Transverse colon (tissue), 4 donors: ENCODE data around the gene DTD1. TPM values are rescaled to one million over a fixed set of nuclear protein-coding genes. Genes with fewer than 3 reads are reported as not detected.

Experiments
- DNase-seq: peaks from one replicate; pipeline ENCODE4 v3.0.0-alpha.2; 2019
- H3K27ac ChIP-seq, 4 donors: fragments of 200-600 bp; sonication (generic); 2 replicates each; pipeline ENCODE4 v1.5.1; 2016 to 2018; ENCODE audit warnings: inconsistent platforms in 4 of 4
- H3K27me3 ChIP-seq: fragments of 200-600 bp; sonication (generic); 2 replicates; pipeline ENCODE4 v1.5.1; 2017; ENCODE audit warnings: inconsistent platforms
- H3K36me3 ChIP-seq, 4 donors: fragments of 200-600 bp; sonication (generic); 2 replicates each; pipeline ENCODE4 v1.5.1; 2017 to 2019; ENCODE audit warnings: inconsistent platforms in 4 of 4
- H3K4me1 ChIP-seq, 4 donors: fragments of 200-600 bp; sonication (generic); 2 replicates each; pipeline ENCODE4 v1.5.1; 2017 to 2020; ENCODE audit warnings: inconsistent platforms in 4 of 4
- H3K4me3 ChIP-seq, 4 donors: fragments of 200-600 bp; sonication (generic); 1 replicate in 1 of 4; 2 replicates in 3 of 4; pipeline versions ENCODE4 v1.5.1 to v1.6.1; 2017 to 2019; ENCODE audit warnings: inconsistent platforms in 4 of 4
- H3K9me3 ChIP-seq, 2 donors: fragments of 200-600 bp; sonication (generic); 2 replicates each; pipeline ENCODE4 v1.5.1; 2017 to 2019; ENCODE audit warnings: inconsistent platforms in 2 of 2
- CTCF ChIP-seq, 5 experiments: fragments of 200-600 bp in 3 of 5; fragments of 450-650 bp in 2 of 5; sonication (generic) in 3 of 5; IDR thresholded peaks; 1 replicate in 2 of 5; 2 replicates in 3 of 5; pipeline ENCODE4 v1.5.1; 2016 to 2017; ENCODE audit warnings: antibody characterized with exemption in 5 of 5, inconsistent platforms in 3 of 5, mild to moderate bottlenecking in 2 of 5, moderate library complexity in 1 of 5
- EP300 ChIP-seq: sonication (generic); formaldehyde crosslinking; IDR thresholded peaks from one replicate; pipeline ENCODE4 v1.6.1; 2017; ENCODE audit warnings: antibody characterized with exemption, low read depth
- POLR2A ChIP-seq: fragments of 450-650 bp; IDR thresholded peaks from one replicate; pipeline ENCODE4 v1.6.1; 2016; ENCODE audit warnings: antibody characterized with exemption, mild to moderate bottlenecking, moderate library complexity
- POLR2AphosphoS5 ChIP-seq, 3 donors: sonication (generic); formaldehyde crosslinking; IDR thresholded peaks; one replicate each; pipeline ENCODE4 v1.6.1; 2016; ENCODE audit warnings: antibody characterized with exemption in 3 of 3
- WGBS, 2 donors: methylation state at CpG; one replicate each; pipeline ENCODE4 v1.1.5; 2018; ENCODE audit warnings: low coverage in 1 of 2; 5-methylcytosine and 5-hydroxymethylcytosine counted together
- in situ Hi-C, 4 donors: fragments of 200-750 bp; cut with MboI; loops; one replicate each; pipeline versions ENCODE4 v1.15.0 to v1.15.1; 2017; ENCODE audit warnings: low sequenced_read_pairs in 3 of 4, low pct_ligation_motif_present in 1 of 4, low pct_unique_long_range_greater_than_20kb in 1 of 4
- intact Hi-C: fragments of 100-400 bp; cut with DNase I; formaldehyde crosslinking; loops from one replicate; pipeline ENCODE4 v1.15.1; 2023; ENCODE audit warnings: low total_unique reads
- total RNA-seq, 4 donors: library from RNA; depleted of rRNA; stranded (reverse); fragments of >200 nt; gene quantifications; one replicate each; pipeline ENCODE4 v1.1.0, GENCODE V29; 2016

The DTD1 gene
- total RNA-seq, 4 donors from 2014 or later, result 3.7 to 17.6 (median 9.8) TPM

DNA sequence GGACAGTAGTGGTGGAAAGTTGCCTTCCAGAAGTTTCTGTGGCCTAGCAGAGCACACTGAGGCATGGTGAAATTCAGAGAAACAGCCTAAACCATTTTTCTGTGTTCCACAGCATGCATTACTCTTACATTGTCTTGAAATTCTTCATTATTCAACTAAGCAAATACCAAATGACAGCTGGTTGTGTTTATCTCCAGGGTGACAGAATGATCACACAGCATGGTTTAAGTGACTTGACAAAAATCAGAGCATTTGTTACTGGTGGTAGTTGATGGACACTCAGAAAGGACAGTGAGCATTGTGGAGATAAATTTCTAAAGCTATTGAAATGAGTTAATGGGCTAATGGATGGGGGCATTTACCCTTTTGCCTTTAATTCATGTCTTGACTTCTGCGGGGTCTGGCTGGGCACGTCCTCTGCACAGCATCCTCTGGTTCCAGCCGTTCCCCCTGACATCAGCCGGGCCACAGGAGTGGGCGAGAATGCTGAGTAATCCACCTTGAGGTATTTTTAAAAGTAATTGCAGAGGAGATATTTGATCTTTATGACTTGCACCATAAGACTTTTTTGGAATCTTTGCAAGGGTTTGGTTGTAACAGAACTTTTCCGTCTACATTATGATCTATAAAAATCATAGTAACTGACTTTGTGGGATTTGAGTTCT, 146.8 kb downstream of the DTD1 start:
- WGBS, 2 donors, result 88 to 94% methylated on average over 5 to 6 of the region's 6 CpGs
- no peak for DNase-seq
- Histone ChIP-seq H3K27me3 (no peaks in the 10 kb centered on the region), H3K4me3 (no peak overlapping the region), H3K27ac (no peak overlapping the region), H3K9me3 (no peaks in the 10 kb centered on the region), H3K36me3 (no peaks in the 10 kb centered on the region), H3K4me1 (peaks cover 0 to 7% (median 3%) of the 10 kb centered on the region in 4 donors)
- no peak for TF ChIP-seq POLR2AphosphoS5 (IDR thresholded peaks at IDR 0.05)
- TF ChIP-seq POLR2A, result no peak
- no peak for TF ChIP-seq CTCF (IDR thresholded peaks at IDR 0.05)
- no peak for TF ChIP-seq EP300
- intact Hi-C loops (no loop called here), in situ Hi-C loops (no loop called here)

GRCh38 chr20:18737140-18737539, 149.3 kb downstream of the DTD1 start:
- Histone ChIP-seq H3K4me1 (peaks cover 0 to 9% (median 4%) of the 10 kb centered on the region in 4 donors), H3K27ac (peak overlapping the region in 1 of 4 donors; percentile 73), H3K9me3 (no peaks in the 10 kb centered on the region), H3K36me3 (no peaks in the 10 kb centered on the region), H3K27me3 (no peaks in the 10 kb centered on the region), H3K4me3 (no peak overlapping the region)
- intact Hi-C loops (no loop called here), in situ Hi-C loops (no loop called here)
- WGBS, 2 donors, result 95 to 100% methylated on average over 2 to 4 of the region's 4 CpGs
- no peak for DNase-seq
- TF ChIP-seq CTCF (IDR thresholded peaks at IDR 0.05) (no peak), POLR2A (no peak), EP300 (no peak), POLR2AphosphoS5 (IDR thresholded peaks at IDR 0.05) (no peak)

DNA sequence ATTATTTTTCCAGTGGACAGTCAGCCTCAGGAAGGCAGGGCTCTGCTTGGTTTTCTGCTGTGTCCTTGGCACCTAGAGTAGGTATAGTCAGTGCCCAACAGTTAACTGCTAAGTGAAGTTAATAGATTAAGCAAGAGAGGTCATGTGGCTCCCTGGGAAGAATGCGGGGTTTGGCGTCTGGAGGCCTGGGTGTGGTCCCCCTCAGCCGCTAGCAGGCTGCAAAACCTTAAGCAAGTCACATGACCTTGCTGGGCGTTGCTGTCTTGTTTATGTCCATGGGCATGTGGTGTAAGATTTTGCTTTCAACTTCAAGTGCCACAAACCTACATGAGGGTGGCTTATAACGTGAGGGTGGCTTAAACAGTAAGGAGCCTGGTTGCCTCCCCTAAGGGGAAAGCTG, 150.2 kb downstream of the DTD1 start:
- WGBS, 2 donors, result 72% methylated on average over 5 of the region's 5 CpGs; no CpG with 5 or more reads in 1 of the 2 donors
- Histone ChIP-seq H3K4me3 (no peak overlapping the region), H3K36me3 (no peaks in the 10 kb centered on the region), H3K9me3 (no peaks in the 10 kb centered on the region), H3K27ac (peak overlapping the region; percentile 59 to 73 (median 66)), H3K27me3 (no peaks in the 10 kb centered on the region), H3K4me1 (peaks cover 0 to 9% (median 4%) of the 10 kb centered on the region in 4 donors)
- intact Hi-C loops, result no loop called here
- in situ Hi-C loops, result no loop called here
- TF ChIP-seq POLR2A (no peak), POLR2AphosphoS5 (IDR thresholded peaks at IDR 0.05) (no peak), CTCF (IDR thresholded peaks at IDR 0.05) (no peak), EP300 (no peak)
- DNase-seq, result no peak

DNA sequence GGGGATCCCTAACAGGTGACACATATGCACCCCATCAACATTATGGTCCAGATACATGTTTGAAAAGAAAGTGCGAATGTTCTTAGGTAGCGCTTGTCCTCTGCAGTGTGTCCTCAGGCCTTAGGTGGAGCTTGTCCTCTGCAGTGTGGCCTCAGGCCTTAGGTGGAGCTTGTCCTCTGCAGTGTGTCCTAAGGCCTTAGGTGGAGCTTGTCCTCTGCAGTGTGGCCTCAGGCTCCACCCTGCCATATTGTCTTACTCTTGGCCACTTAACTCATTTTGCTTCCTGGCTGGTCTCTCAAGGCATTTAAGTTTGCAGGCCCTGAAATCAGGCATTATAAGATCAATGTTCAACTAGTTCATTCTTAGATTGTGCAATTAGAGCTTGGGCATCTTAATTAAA, 151.0 kb downstream of the DTD1 start:
- no peaks in the 10 kb centered on the region for H3K9me3 ChIP-seq
- H3K4me1 ChIP-seq, result peaks cover 0 to 9% (median 4%) of the 10 kb centered on the region in 4 donors
- TF ChIP-seq EP300 (no peak), POLR2AphosphoS5 (IDR thresholded peaks at IDR 0.05) (no peak), POLR2A (no peak), CTCF (IDR thresholded peaks at IDR 0.05) (no peak)
- peak overlapping the region; percentile 59 to 73 (median 66) for H3K27ac ChIP-seq
- 85% methylated on average over 2 of the region's 2 CpGs; no CpG with 5 or more reads in 1 of the 2 donors for WGBS, 2 donors
- intact Hi-C loops (no loop called here), in situ Hi-C loops (no loop called here)
- H3K27me3 ChIP-seq, result no peaks in the 10 kb centered on the region
- peaks cover 0 to under 1% (median 0%) of the 10 kb centered on the region in 4 donors for H3K36me3 ChIP-seq
- DNase-seq, result no peak
- H3K4me3 ChIP-seq, result no peak overlapping the region
